GM19043 (cell line): ENCODE results near the gene NEURL4.
"Not testable (repeated sequence)": the region's sequence is repeated elsewhere in the genome, so short reads cannot be mapped to it uniquely, and the experiment has no call there.

Experiments
- ATAC-seq: cut with Tn5 transposase; IDR thresholded peaks from one replicate; pipeline ENCODE4 v1.9.1; 2021; ENCODE audit warnings: low read depth; ENCODE audit not compliant: unreplicated experiment

Gene NEURL4

GRCh38 chr17:7328840-7329373 is at the start of gene NEURL4:
Gene NEURL4 (minus strand): TSS chr17:7329335. CDS start chr17:7329312, 23 bp downstream.
- ATAC-seq: peak; percentile 8

- ATAC-seq: no peak
Measured at GRCh38 chr17:7374353-7374752, 45.2 kb upstream of the NEURL4 start.

- no peak for ATAC-seq
Measured at GRCh38 chr17:7370853-7371252, 41.7 kb upstream of the NEURL4 start.

- no peak for ATAC-seq
Measured at GRCh38 chr17:7369825-7370224, 40.7 kb upstream of the NEURL4 start.

GRCh38 chr17:7368599-7368994 is 39.5 kb upstream of the NEURL4 start:
- not testable (repeated sequence) for ATAC-seq

GRCh38 chr17:7367918-7368598 is 38.9 kb upstream of the NEURL4 start:
- no peak for ATAC-seq

GRCh38 chr17:7367083-7367482 is 37.9 kb upstream of the NEURL4 start:
- no peak for ATAC-seq

GRCh38 chr17:7365963-7366362 is 36.8 kb upstream of the NEURL4 start:
- ATAC-seq: not testable (repeated sequence)

- ATAC-seq: no peak
Measured at GRCh38 chr17:7363311-7363710, 34.2 kb upstream of the NEURL4 start.

- ATAC-seq: no peak
Measured at GRCh38 chr17:7361906-7362305, 32.8 kb upstream of the NEURL4 start.

GRCh38 chr17:7357381-7357780 is 28.2 kb upstream of the NEURL4 start:
- ATAC-seq: no peak

- no peak for ATAC-seq
Measured at GRCh38 chr17:7356756-7357155, 27.6 kb upstream of the NEURL4 start.

GRCh38 chr17:7356072-7356549 is 27.0 kb upstream of the NEURL4 start:
- ATAC-seq: no peak

GRCh38 chr17:7355573-7355972 is 26.4 kb upstream of the NEURL4 start:
- ATAC-seq: no peak

- ATAC-seq: no peak
Measured at GRCh38 chr17:7355053-7355452, 25.9 kb upstream of the NEURL4 start, which contains the start of gene TMEM95. Gene TMEM95 (plus strand): TSS chr17:7355156. CDS start chr17:7355205, 49 bp downstream.

- no peak for ATAC-seq
Measured at GRCh38 chr17:7354262-7354843, 25.2 kb upstream of the NEURL4 start.

GRCh38 chr17:7352910-7353635 is 23.9 kb upstream of the NEURL4 start:
- ATAC-seq: no peak

- ATAC-seq: no peak
Measured at GRCh38 chr17:7352503-7352889, 23.4 kb upstream of the NEURL4 start.

- peak; percentile 49 for ATAC-seq
Measured at GRCh38 chr17:7351665-7352502, 22.7 kb upstream of the NEURL4 start, which contains the start of gene KCTD11. Gene KCTD11 (plus strand): TSS chr17:7352162.
